Right hindlimb (tissue), 1 donor: ENCODE measurements around the gene PTPRO.

Experiments
- DNase-seq: peaks from one replicate; pipeline ENCODE4 v3.0.0-alpha.2; 2018

The PTPRO gene

DNA sequence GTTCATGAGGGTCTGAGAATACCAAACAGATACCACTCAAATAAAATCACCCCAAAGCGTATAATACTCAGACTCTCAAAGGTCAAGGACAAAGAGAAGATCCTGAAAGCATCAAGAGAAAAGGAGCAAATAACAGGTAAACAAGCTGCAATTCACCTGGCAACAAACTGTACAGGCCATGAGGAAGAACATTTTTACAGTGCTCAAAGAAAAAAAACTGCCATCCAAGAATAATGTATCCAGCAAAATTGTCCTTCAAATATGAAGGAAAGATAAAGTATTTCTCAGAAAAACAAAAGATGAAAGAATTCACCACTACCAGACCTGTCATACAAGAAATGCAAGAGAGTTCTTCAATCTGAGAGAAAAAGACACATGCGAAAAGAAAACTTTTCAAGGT, 206.4 kb downstream of the PTPRO start:
- DNase-seq = no peak

DNA sequence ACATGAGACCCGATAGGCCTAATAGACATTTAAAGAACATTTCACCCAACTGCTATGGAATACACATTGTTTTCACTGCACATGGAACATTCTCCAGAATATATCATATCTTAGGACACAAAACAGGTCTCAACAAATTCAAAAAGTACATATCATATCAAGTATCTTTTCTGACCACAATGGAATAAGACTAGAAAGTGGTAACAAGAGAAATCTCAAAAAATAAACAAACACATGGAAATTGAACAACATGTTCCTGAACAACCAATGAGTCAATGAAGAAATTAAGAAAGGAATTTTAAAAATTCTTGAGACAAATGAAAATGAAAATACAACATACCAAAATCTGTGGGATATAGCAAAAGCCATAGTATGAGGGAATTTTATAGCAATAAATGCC, 208.1 kb downstream of the PTPRO start:
- DNase-seq = no peak

DNA sequence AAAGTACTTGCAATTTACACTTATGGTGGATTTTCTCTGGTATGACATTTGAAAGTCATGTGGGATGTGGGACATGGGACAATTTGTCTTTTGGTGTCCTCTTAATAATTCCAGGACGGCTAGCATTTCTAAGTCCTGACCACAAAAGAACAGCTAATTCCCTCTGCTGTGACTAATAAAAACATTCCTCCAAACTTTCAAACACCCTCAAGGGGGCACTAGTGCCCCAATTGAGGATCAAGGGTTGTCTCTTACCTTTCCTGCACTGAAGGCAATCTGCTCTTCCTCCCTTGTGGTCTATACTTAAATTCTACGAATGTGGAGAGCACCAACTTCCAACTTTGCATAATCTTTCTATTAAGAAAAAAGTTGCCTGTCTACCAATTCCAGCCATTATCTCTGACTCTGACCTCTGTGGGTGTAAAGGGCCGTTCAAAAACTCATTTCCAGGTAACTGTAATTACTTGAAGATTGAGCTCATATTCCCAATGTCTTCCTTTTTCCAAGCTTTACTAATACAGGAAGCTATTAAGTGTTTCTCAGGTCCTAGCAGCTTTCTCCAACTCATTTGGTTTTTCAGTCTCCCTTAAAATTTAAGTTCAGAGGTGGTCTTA, 210.2 kb downstream of the PTPRO start:
- no peak for DNase-seq

DNA sequence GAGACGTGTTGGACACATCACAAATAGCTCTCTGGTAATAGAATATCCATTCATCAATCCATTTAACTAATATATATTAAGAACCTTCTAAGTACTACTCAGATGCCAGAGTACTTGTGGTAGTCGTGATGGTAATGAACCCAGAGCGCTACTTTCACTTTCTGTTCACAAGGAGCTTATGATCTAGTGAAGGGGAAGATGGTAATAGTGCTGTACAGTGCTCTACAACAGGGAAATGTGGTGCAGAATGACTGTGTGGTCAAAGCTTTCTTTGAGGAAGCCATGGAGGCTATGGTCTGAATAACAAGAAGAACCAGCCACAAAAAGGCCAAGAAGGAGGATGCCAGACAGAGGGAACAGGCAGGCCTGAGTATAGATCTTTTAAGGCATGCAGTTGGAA, 212.0 kb downstream of the PTPRO start:
- DNase-seq = no peak

DNA sequence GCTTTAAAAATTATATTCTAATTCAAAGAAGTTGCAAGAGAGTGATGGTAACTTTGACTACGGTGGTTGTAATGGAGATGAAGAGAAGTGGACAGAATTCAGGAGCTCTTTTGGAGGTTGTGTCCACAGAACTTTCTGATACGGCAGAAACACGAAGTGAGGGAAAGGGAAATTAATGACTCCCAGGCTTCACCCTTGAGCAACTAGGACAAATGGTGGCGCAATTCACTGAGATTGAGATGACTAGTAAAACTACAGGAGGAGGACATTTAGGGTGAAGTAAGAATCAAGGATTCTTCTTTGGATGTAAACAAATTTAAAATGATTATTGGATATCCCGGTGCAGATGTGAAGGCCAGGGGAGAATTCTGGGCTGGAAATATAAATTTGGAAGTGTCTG, 212.6 kb downstream of the PTPRO start:
- DNase-seq = no peak

DNA sequence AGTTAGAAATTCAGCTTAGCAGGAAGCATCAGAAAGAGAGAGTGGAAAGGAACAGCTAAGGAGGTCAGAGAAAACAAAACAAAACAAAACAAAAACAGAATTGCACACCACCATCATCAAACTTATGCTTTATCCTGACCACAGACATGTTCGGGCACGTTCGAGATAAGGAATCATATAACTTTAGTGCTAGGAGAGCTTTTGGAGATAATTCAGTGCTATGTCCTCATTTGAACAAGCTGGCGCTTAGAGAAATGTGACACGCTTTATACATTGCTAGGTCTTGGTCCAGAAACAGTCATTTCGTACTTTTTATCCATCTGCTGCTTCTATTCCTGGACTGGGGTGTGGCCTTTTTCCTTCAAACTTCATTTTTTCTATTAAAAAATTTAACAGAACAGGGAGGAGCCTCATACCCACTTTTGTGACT, 213.1 kb downstream of the PTPRO start:
- no peak for DNase-seq

DNA sequence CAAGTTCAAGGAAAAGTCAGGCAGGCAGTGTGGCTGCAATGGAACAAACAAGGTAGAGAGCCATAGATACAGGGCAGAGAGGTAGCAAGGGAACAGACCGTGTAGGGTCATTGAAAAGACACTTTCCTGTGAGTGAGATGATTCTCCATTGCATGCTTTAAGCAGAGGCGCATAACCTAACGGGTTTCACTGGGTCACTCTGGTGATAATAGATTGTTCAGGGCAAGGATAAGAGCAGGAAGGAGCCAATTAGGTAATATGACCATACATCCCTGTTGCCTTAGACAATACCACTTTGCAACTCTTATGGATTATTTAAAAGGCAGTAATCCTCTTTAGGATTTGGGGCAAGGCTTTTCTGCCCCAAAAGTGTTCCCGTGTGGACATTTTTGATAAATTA, 214.1 kb downstream of the PTPRO start:
- no peak for DNase-seq

DNA sequence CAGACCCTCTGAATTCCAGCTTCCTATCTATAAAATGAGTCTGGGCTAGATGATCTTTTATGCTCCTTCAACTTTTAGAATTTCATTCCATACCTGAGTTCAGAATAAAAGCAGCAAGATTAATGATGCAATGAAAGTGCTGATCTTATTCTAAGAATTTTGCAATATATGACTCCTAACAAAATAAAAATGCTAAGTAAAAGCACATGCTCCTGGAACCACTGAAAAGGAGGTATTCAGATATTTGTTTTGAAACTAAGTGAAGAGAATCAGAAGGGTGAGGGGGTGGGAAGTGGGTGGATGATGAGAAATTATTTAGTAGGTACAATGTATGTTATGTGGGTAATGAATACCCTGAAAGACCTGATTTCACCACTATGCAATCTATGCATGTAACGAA, 216.6 kb downstream of the PTPRO start:
- no peak for DNase-seq

DNA sequence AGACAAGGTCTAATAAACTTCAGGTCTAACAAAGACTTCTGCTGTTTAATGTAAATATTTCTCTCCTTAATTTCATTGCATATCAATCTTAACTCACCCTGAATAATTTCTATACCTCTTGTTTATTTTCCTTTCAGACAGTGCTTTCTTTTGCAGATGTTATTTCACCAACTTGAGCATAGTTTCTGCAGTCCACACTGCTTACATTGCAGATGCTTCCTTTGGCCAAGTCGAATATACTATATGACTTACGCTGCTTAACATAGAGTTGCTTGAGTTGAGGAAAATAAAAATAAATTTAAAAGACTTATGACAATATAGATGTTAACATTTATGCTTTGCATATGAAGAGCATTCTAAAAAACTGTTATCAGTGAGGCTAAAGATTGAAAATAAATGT, 217.7 kb downstream of the PTPRO start:
- no peak for DNase-seq

DNA sequence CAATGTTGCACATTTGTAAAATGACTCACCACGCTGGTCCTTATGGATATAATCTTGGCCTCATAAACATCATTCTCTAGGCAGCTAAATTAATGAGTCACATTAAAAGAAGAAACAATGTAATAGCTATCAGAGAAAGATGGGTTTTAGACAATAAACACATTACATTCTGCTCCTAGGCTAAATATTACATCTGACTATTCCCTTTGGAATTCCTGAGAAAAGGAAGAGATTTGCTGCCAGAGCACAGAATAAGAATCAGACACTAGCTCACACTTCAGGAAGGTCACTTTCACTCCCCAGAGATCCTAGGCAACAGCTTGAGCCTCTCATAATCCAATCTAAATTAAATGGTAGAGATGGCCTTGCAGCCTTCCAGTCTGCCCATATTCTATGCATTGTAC, 218.2 kb downstream of the PTPRO start:
- no peak for DNase-seq

DNA sequence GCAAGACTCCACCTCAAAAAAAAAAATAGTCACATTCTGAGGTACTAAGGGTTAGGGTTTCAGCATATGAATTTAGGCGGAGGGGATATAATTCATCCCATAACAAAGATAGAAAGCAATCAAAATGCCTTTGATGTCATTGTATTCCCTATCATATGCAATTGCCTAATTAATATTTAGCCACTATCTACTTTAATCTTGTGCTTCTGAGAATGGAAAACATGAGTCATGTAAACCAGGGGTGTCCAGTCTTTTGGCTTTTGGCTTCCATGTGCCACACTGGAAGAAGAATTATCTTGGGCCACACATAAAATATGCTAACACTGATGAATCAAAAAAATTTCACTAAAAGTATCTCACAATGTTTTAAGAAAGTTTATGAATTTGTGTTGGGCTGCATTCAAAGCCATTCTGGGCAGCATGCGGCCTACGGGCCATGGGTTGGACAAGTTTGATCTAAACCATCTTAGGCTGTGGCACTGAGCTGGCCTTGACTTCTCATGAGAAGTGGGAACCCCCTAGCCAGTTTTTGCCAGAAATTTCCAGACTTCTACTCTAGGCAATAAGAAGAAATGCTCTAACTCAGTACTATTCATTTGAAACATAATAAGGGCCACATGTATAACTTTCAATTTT, 219.8 kb downstream of the PTPRO start:
- no peak for DNase-seq

DNA sequence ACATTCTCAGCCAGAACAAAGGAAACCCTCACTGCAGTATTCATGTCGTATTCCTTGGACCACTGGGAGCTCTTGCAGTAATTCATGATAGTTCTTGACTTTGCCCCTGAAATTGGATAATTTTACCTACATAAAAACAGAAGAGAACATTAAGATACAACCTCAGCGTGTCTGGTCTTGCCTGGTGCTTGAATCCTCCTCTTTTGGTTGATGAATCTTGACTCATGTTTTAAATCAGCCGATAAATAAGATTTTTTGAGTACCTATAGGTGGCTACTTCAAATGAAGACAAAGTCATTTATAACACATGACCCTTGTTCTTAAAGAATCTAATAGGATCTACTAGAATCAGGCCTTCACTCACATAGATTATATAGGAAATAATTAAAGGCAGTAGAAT, 221.0 kb downstream of the PTPRO start:
- DNase-seq = no peak

DNA sequence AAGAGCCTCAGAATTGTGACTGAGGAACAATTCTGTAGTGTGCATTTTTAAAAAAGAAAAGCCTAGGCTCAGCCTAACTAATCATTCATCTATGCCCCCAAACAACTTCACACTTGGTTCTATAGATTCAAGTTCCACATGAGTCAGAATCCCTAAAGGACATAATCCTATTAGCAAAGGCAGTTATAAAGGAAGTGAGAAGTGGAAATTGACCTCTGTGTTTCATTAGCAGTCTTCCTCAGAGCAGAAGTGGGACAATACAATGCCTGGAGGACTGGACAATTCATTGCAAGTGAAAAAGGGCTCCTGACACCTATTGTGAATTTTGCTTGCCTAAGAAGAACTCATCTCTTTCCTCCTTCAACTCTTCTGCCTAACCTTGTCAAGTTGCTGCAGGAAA, 222.3 kb downstream of the PTPRO start:
- no peak for DNase-seq

DNA sequence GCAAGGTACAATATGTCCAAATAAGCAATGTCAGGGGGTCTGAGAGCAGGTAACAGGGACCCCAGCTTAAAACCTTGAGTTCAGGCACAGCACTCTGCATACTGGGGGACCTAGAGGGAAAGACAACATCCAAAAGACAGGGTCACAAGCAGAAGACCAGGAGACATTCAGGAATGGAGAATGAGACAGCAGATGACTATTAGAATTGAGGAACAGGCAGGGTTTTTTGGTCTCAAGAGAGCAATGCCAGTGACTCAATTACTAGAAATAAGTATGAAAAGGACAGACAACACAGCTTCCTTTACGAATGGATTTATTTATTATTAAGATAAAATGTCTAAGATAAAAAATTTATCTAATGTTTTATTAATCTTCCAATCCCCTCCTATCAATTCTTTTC, 223.0 kb downstream of the PTPRO start:
- DNase-seq = no peak

DNA sequence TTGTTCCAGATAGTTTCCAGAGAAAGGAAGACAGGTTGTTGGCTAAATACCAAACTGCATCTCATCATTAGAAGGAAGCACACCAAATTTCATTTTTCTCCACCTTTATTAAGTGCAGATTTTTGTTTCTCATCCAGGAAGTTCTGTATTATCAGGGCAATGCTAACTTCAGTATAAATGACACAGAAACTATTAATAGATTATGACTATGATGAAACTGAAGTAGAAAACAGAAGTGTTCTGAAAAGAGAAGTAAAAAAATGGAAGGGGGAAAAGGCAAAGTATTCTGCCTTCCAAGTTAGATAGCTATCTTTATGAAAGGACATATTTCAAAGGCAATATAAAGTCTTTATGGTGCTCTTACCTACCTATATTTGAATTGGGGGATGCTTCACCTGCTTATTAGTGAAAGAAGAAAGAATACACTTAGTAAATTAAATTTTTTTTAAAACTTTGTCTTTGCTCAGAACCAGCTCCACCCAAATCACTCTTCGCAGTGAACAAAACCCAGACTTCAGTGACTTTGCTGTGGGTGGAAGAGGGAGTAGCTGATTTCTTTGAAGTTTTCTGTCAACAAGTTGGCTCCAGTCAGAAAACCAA, 223.9 kb downstream of the PTPRO start:
- no peak for DNase-seq

DNA sequence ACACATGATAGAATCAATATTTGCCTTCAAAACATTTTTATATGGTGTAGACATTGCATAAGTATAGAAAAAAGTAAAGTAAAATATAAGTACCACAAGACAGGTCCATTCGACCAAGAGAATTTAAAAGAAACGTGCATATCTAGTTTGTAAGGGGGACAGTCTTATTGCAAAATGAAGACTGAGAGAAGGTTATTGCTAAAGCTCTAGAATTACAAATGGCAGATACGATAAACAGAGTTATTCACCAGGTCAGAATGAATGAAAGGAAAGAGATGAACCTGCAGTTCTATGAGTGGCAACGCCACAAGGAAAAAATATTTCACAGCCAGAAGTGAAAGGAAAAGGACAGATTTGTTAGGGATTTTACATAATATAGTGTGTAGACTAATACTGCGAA, 224.8 kb downstream of the PTPRO start:
- DNase-seq = no peak

DNA sequence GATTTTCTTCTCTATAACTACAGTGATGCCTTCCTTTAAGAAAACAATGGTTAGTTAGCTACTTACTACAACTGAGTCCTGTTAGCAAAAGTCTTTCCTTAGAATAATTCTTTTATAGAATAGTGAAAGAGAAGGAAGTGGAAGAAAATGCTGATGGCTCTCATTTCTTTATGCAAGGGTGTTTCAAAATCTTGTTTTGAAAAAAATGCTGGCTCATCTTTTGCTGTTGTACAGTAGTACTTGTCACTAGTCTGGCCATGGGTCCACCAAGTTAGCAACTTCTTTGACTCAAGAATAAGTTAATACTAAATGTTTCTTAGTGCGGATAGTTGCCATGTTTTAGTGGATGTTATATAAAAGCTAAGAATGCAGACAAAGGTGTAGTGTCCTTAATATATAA, 225.4 kb downstream of the PTPRO start:
- DNase-seq = no peak

DNA sequence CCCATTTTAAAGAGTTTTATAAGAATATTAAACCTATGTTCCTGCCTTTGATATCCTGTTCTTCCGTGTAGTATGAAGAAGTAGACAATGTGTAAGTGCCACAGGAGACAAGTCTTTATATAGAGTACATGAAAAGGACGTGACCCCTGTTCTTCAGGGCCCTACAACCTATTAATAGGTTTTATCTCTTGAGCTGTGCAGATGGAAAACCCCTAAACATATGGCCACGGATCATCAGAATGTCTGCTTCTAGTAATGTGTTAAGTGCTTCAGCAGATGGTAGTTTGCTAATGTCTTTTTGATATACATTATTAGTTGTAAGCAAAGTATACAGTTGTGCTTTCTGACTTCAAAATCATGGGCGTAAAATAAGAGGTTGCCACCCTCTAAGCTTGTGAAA, 228.5 kb downstream of the PTPRO start:
- DNase-seq = no peak

DNA sequence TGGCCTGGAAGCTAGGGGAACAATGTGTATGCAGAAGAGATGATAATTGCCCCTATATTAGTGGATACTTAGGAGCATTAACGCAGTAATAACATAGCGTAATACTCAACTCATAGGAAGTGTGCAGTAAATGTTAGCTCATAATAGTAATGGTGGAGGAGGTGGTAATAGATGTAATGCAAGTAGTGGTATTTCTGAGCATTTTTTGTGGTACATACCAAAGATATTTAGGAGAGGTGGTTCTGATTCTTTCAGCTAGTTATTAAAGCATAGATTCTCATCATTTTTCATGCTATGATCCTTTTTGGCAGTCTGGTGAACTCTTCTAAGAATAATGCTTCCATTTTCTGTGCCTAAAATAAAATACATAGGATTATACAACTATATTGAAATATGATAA, 233.1 kb downstream of the PTPRO start:
- no peak for DNase-seq

DNA sequence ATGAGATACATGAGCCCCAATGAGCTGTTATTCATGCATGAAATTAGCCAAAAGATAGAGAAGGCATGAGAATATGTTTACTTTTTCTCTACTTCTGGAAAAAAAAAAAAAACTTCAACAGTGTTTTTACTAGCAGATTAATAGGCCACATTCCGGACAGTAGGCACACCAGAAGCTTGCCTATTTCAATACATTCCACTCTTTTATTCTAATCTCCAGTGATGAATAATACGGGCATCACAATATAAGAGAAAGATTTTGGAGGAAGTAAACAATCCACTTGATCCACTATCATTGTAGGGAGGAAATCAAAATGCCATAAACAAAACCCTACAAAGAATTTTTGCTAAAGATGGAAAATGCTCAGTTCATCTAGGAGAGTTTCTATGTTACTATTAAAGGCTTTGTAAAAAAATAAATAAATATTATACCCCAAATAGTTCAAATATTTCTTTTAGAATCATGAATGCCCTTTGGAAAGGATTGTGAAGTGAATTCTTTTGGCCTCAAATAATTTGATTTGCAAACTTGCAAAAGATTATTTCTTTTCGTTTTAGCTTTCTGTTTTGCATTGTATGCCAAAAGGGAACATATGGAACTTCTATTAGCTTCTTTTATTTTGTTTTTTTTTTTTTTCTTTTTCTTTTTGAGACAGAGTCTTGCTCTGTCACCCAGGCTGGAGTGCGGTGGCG, 234.2 kb downstream of the PTPRO start:
- no peak for DNase-seq

DNA sequence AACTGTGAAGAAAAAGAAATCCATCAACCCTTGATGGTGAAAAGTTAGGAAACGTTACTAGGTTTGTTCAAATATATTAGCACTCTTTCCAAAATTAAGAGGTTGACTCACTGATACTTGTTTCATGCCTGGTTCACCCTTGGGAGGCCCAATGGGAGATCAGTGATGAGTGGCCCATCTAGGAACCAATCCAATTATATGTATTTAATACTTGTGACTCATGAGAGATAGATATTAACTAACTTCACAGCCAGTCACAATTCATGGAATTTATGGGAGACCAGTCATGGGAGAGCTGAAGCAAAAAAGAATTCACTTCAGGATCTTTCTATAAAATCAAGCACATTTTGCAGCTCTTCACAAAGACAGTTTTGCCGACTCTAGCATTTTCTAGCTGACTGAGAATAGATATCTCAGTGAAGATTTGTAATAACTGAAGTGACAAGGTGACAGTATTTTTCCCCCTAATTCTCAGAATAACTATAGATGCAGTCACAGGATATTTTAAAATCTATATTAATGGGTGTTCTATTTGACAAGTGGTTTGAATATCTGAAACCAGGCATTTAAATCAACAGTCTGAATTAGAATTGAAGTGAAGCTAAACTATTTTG, 236.7 kb downstream of the PTPRO start:
- DNase-seq = no peak

DNA sequence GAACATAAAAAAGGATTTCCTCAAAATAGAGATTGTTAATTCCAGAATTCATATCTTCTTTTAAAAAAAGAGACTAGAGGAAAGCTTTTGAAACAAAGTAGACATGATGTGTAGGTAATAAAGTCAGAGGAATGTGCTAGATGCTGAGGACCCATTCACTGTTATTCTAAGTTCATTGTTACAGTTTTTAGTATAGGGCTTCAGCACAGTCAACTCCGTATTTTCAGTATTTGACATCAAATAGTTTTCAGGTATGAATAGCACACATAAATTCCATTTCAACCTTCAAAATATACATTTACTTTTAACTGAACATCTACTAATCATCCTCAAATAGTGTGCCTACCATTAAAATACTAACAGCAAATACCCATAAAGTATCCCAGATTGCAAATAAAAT, 239.1 kb downstream of the PTPRO start:
- no peak for DNase-seq

DNA sequence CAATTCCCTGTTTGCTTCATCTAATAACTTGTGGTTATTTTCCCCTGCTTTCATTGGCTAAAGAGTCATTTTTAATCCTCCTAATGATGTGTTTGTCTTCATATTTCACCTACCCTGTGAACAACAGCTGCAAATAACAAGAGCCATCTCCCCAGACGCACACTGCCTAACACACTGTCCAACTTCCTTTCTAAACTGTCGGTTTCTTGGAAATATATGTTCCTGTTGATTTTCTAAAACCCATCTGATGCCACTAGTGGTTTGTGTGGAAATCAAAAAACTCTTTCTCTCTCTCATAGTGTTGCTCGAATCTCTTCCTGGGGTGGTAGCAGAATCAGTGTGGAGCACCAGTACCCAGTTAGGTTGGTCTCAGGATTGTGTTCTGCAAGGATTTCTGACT, 240.0 kb downstream of the PTPRO start:
- DNase-seq = peak; percentile 38

DNA sequence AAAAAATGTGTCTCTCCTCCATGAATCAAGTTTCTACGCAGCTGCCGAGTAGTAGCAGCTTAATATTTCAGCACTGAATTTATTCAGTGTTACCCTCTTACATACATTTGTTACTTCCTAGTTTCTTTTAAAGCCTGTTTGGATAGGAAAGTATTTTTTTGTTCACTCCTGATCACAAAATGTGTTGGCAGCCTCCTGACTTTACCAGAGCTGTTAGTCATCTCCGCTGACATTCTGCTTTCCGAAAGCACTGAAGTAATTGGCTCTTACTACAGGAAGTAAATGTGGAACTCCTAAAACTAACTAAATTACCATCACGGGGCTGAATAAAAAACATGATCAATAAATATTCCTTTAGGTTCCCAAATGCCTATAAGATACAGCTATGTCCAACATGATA, 241.4 kb downstream of the PTPRO start:
- DNase-seq = peak; percentile 35
